ENCODE measurements around the gene MARCKS.
"Not testable (repeated sequence)": the region's sequence is repeated elsewhere in the genome, so short reads cannot be mapped to it uniquely, and the experiment has no call there.

Gene MARCKS

GRCh38 chr6:113888956-113889630 is 31.9 kb downstream of the MARCKS start:
- Histone ChIP-seq H3K4me3 (ENCODE audit: low read length) (no peak overlapping the region), H3K27me3 (ENCODE audit: insufficient read depth, low read length) (no peaks in the 10 kb centered on the region), H3K27ac (ENCODE audit: low read depth, low read length) (no peak overlapping the region), H3K9me3 (ENCODE audit: insufficient read depth, low read depth, low read length) (peaks cover 2% of the 10 kb centered on the region; the same call in 1 of the 2 replicates), H3K9ac (ENCODE audit: low read depth, low read length) (no peak overlapping the region), H3K4me1 (ENCODE audit: insufficient read depth, low read length) (no peaks in the 10 kb centered on the region; the same call in 1 of the 2 replicates), H3K36me3 (ENCODE audit: insufficient read depth, low read length) (no peaks in the 10 kb centered on the region)
- 100% methylated on average over 2 of the region's 3 CpGs for WGBS

GRCh38 chr6:113893451-113893850 is 36.3 kb downstream of the MARCKS start:
- Histone ChIP-seq H3K27me3 (ENCODE audit: insufficient read depth, low read length) (no peaks in the 10 kb centered on the region), H3K9ac (ENCODE audit: low read depth, low read length) (no peak overlapping the region), H3K27ac (ENCODE audit: low read depth, low read length) (no peak overlapping the region), H3K4me3 (ENCODE audit: low read length) (no peak overlapping the region), H3K9me3 (ENCODE audit: insufficient read depth, low read depth, low read length) (peaks cover 2% of the 10 kb centered on the region; the same call in 1 of the 2 replicates), H3K4me1 (ENCODE audit: insufficient read depth, low read length) (no peaks in the 10 kb centered on the region; the same call in 1 of the 2 replicates), H3K36me3 (ENCODE audit: insufficient read depth, low read length) (no peaks in the 10 kb centered on the region)

- H3K36me3 ChIP-seq (ENCODE audit: insufficient read depth, low read length) = no peaks in the 10 kb centered on the region
- no peak overlapping the region for H3K4me3 ChIP-seq (ENCODE audit: low read length)
- H3K9ac ChIP-seq (ENCODE audit: low read depth, low read length) = no peak overlapping the region
- H3K27ac ChIP-seq (ENCODE audit: low read depth, low read length) = no peak overlapping the region
- 87% methylated on average over 3 of the region's 3 CpGs for WGBS
- H3K4me1 ChIP-seq (ENCODE audit: insufficient read depth, low read length) = no peaks in the 10 kb centered on the region; the same call in 1 of the 2 replicates
- H3K27me3 ChIP-seq (ENCODE audit: insufficient read depth, low read length) = no peaks in the 10 kb centered on the region
- peaks cover 2% of the 10 kb centered on the region; the same call in 1 of the 2 replicates for H3K9me3 ChIP-seq (ENCODE audit: insufficient read depth, low read depth, low read length)
Observed at GRCh38 chr6:113893866-113894265, 36.7 kb downstream of the MARCKS start.

- Histone ChIP-seq H3K4me1 (ENCODE audit: insufficient read depth, low read length) (no peaks in the 10 kb centered on the region; the same call in 1 of the 2 replicates), H3K9ac (ENCODE audit: low read depth, low read length) (no peak overlapping the region), H3K9me3 (ENCODE audit: insufficient read depth, low read depth, low read length) (peaks cover 2% of the 10 kb centered on the region; the same call in 1 of the 2 replicates), H3K27me3 (ENCODE audit: insufficient read depth, low read length) (no peaks in the 10 kb centered on the region), H3K27ac (ENCODE audit: low read depth, low read length) (no peak overlapping the region), H3K36me3 (ENCODE audit: insufficient read depth, low read length) (no peaks in the 10 kb centered on the region), H3K4me3 (ENCODE audit: low read length) (no peak overlapping the region)
- WGBS = 76% methylated on average over 6 of the region's 6 CpGs
Observed at GRCh38 chr6:113894712-113895674, 37.8 kb downstream of the MARCKS start.

GRCh38 chr6:113901482-113901881 is 44.3 kb downstream of the MARCKS start:
- WGBS = 97% methylated on average over 2 of the region's 2 CpGs
- no peaks in the 10 kb centered on the region for H3K36me3 ChIP-seq (ENCODE audit: insufficient read depth, low read length)
- no peaks in the 10 kb centered on the region for H3K9me3 ChIP-seq (ENCODE audit: insufficient read depth, low read depth, low read length)
- no peaks in the 10 kb centered on the region for H3K27me3 ChIP-seq (ENCODE audit: insufficient read depth, low read length)
- H3K27ac ChIP-seq (ENCODE audit: low read depth, low read length) = no peak overlapping the region
- no peak overlapping the region for H3K4me3 ChIP-seq (ENCODE audit: low read length)
- no peak overlapping the region for H3K9ac ChIP-seq (ENCODE audit: low read depth, low read length)
- H3K4me1 ChIP-seq (ENCODE audit: insufficient read depth, low read length) = no peaks in the 10 kb centered on the region

GRCh38 chr6:113903666-113904330 is 46.7 kb downstream of the MARCKS start:
- H3K9me3 ChIP-seq (ENCODE audit: insufficient read depth, low read depth, low read length) = no peaks in the 10 kb centered on the region
- H3K36me3 ChIP-seq (ENCODE audit: insufficient read depth, low read length) = no peaks in the 10 kb centered on the region
- no peaks in the 10 kb centered on the region for H3K27me3 ChIP-seq (ENCODE audit: insufficient read depth, low read length)
- H3K4me3 ChIP-seq (ENCODE audit: low read length) = no peak overlapping the region
- no peaks in the 10 kb centered on the region for H3K4me1 ChIP-seq (ENCODE audit: insufficient read depth, low read length)
- H3K9ac ChIP-seq (ENCODE audit: low read depth, low read length) = no peak overlapping the region
- WGBS = 80% methylated on average over 9 of the region's 9 CpGs
- H3K27ac ChIP-seq (ENCODE audit: low read depth, low read length) = no peak overlapping the region

GRCh38 chr6:113907102-113907815 is 50.1 kb downstream of the MARCKS start:
- no peaks in the 10 kb centered on the region for H3K4me1 ChIP-seq (ENCODE audit: insufficient read depth, low read length)
- no peaks in the 10 kb centered on the region for H3K27me3 ChIP-seq (ENCODE audit: insufficient read depth, low read length)
- 95% methylated on average over 6 of the region's 6 CpGs for WGBS
- H3K9me3 ChIP-seq (ENCODE audit: insufficient read depth, low read depth, low read length) = no peaks in the 10 kb centered on the region
- no peak overlapping the region for H3K27ac ChIP-seq (ENCODE audit: low read depth, low read length)
- no peaks in the 10 kb centered on the region for H3K36me3 ChIP-seq (ENCODE audit: insufficient read depth, low read length)
- H3K9ac ChIP-seq (ENCODE audit: low read depth, low read length) = no peak overlapping the region
- no peak overlapping the region for H3K4me3 ChIP-seq (ENCODE audit: low read length)

GRCh38 chr6:113908801-113909200 is 51.7 kb downstream of the MARCKS start:
- no peaks in the 10 kb centered on the region for H3K36me3 ChIP-seq (ENCODE audit: insufficient read depth, low read length)
- no peak overlapping the region for H3K27ac ChIP-seq (ENCODE audit: low read depth, low read length)
- no peak overlapping the region for H3K4me3 ChIP-seq (ENCODE audit: low read length)
- H3K9me3 ChIP-seq (ENCODE audit: insufficient read depth, low read depth, low read length) = no peaks in the 10 kb centered on the region
- H3K4me1 ChIP-seq (ENCODE audit: insufficient read depth, low read length) = no peaks in the 10 kb centered on the region
- 73% methylated on average over 3 of the region's 3 CpGs for WGBS
- no peak overlapping the region for H3K9ac ChIP-seq (ENCODE audit: low read depth, low read length)
- no peaks in the 10 kb centered on the region for H3K27me3 ChIP-seq (ENCODE audit: insufficient read depth, low read length)

GRCh38 chr6:113909224-113909856 is 52.2 kb downstream of the MARCKS start:
- Histone ChIP-seq H3K4me1 (ENCODE audit: insufficient read depth, low read length) (no peaks in the 10 kb centered on the region), H3K36me3 (ENCODE audit: insufficient read depth, low read length) (no peaks in the 10 kb centered on the region), H3K9ac (ENCODE audit: low read depth, low read length) (no peak overlapping the region), H3K9me3 (ENCODE audit: insufficient read depth, low read depth, low read length) (no peaks in the 10 kb centered on the region), H3K27ac (ENCODE audit: low read depth, low read length) (no peak overlapping the region), H3K27me3 (ENCODE audit: insufficient read depth, low read length) (no peaks in the 10 kb centered on the region), H3K4me3 (ENCODE audit: low read length) (no peak overlapping the region)
- 28% methylated on average over 4 of the region's 6 CpGs for WGBS

- WGBS = 88% methylated on average over 1 of the region's 1 CpG
- H3K27me3 ChIP-seq (ENCODE audit: insufficient read depth, low read length); H3K9me3 ChIP-seq (ENCODE audit: insufficient read depth, low read depth, low read length); H3K4me1 ChIP-seq (ENCODE audit: insufficient read depth, low read length); H3K36me3 ChIP-seq (ENCODE audit: insufficient read depth, low read length); H3K9ac ChIP-seq (ENCODE audit: low read depth, low read length); H3K27ac ChIP-seq (ENCODE audit: low read depth, low read length); H3K4me3 ChIP-seq (ENCODE audit: low read length): not testable (repeated sequence)
Observed at GRCh38 chr6:113910285-113910684, 53.1 kb downstream of the MARCKS start.

Measured in HUES64 (cell line).